Erythroblast (primary cell): ENCODE measurements around the gene BCDIN3D.

Experiments
- GATA1 ChIP-seq: IDR thresholded peaks from 2 replicates; pipeline ENCODE4 v1.6.1; 2011; ENCODE audit warnings: low read depth, mild to moderate bottlenecking, control low read depth, low read length, moderate library complexity
- POLR2A ChIP-seq: IDR thresholded peaks from 2 replicates; pipeline ENCODE4 v1.6.1; 2011; ENCODE audit warnings: mild to moderate bottlenecking, low read length

GRCh38 chr12:49807991-49808580 is 34.8 kb downstream of the BCDIN3D start:
- TF ChIP-seq POLR2A = no peak
- TF ChIP-seq GATA1 = no peak
